Ascending aorta (tissue), 2 donors: ENCODE measurements around the gene NAV3. TPM values are rescaled to one million over a fixed set of nuclear protein-coding genes. Genes with fewer than 3 reads are reported as not detected.

Experiments
- DNase-seq, 2 donors: peaks; one replicate each; pipeline ENCODE4 v3.0.0-alpha.2; 2019; ENCODE audit warnings: low spot score in 2 of 2
- H3K27ac ChIP-seq, 2 donors: fragments of 200-600 bp; sonication (generic); one replicate each; pipeline ENCODE4 v1.5.1; 2016 to 2017; ENCODE audit warnings: mild to moderate bottlenecking in 1 of 2
- H3K27me3 ChIP-seq: fragments of 200-600 bp; sonication (generic); one replicate; pipeline ENCODE4 v1.5.1; 2017
- H3K36me3 ChIP-seq, 2 donors: fragments of 200-600 bp; sonication (generic); one replicate each; pipeline ENCODE4 v1.5.1; 2016
- H3K4me1 ChIP-seq, 2 donors: fragments of 200-600 bp; sonication (generic); one replicate each; pipeline ENCODE4 v1.5.1; 2016 to 2017; ENCODE audit warnings: mild to moderate bottlenecking in 1 of 2
- H3K4me3 ChIP-seq, 2 donors: fragments of 200-600 bp; sonication (generic); one replicate each; pipeline ENCODE4 v1.5.1; 2016 to 2017; ENCODE audit warnings: mild to moderate bottlenecking in 1 of 2
- H3K9me3 ChIP-seq, 2 donors: fragments of 200-600 bp; sonication (generic); one replicate each; pipeline ENCODE4 v1.5.1; 2016
- intact Hi-C: fragments of 100-400 bp; cut with DNase I; formaldehyde crosslinking; loops from one replicate; pipeline ENCODE4 v1.15.1; 2023
- total RNA-seq: library from RNA; depleted of rRNA; stranded (reverse); fragments of >200 nt; gene quantifications from one replicate; pipeline ENCODE4 v1.1.0, GENCODE V29; 2016
- TF ChIP-seq, protein P1 (sequence below), 3 experiments: fragments of 200-600 bp in 2 of 3; fragments of 450-650 bp in 1 of 3; sonication (generic) in 2 of 3; IDR thresholded peaks; one replicate each; pipeline ENCODE4 v1.5.1; 2016 to 2019; ENCODE audit warnings: antibody characterized with exemption in 3 of 3, mild to moderate bottlenecking in 1 of 3, moderate library complexity in 1 of 3

Gene NAV3
- total RNA-seq, 1 donor from 2014 or later = 9.7 TPM

DNA sequence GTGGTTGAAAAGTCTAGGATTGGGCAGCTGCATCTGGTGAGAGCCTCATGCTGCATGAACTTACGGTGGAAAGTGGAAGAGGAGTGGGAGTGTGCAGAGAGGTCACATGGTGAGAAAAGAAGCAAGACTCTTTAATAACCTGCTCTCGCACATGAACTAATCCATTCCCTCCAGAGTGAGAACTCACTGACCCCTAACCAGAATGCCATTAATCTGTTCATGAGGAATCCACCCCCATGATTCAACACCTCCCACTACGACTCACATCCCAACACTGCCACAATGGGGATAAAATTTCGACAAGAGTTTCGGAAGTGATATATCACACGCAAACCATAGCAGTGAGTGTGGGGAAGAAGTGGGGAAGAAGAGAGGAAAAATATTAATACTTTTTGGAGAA is 377.4 kb downstream of the NAV3 start:
- TF ChIP-seq, protein P1, sequence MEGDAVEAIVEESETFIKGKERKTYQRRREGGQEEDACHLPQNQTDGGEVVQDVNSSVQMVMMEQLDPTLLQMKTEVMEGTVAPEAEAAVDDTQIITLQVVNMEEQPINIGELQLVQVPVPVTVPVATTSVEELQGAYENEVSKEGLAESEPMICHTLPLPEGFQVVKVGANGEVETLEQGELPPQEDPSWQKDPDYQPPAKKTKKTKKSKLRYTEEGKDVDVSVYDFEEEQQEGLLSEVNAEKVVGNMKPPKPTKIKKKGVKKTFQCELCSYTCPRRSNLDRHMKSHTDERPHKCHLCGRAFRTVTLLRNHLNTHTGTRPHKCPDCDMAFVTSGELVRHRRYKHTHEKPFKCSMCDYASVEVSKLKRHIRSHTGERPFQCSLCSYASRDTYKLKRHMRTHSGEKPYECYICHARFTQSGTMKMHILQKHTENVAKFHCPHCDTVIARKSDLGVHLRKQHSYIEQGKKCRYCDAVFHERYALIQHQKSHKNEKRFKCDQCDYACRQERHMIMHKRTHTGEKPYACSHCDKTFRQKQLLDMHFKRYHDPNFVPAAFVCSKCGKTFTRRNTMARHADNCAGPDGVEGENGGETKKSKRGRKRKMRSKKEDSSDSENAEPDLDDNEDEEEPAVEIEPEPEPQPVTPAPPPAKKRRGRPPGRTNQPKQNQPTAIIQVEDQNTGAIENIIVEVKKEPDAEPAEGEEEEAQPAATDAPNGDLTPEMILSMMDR (IDR thresholded peaks at IDR 0.05) = no peak
- H3K4me1 ChIP-seq = no peaks in the 10 kb centered on the region
- intact Hi-C loops = no loop called here
- H3K27ac ChIP-seq = no peak overlapping the region
- no peak overlapping the region for H3K4me3 ChIP-seq
- no peak for DNase-seq
- no peaks in the 10 kb centered on the region for H3K27me3 ChIP-seq
- H3K9me3 ChIP-seq = no peaks in the 10 kb centered on the region
- no peaks in the 10 kb centered on the region for H3K36me3 ChIP-seq

DNA sequence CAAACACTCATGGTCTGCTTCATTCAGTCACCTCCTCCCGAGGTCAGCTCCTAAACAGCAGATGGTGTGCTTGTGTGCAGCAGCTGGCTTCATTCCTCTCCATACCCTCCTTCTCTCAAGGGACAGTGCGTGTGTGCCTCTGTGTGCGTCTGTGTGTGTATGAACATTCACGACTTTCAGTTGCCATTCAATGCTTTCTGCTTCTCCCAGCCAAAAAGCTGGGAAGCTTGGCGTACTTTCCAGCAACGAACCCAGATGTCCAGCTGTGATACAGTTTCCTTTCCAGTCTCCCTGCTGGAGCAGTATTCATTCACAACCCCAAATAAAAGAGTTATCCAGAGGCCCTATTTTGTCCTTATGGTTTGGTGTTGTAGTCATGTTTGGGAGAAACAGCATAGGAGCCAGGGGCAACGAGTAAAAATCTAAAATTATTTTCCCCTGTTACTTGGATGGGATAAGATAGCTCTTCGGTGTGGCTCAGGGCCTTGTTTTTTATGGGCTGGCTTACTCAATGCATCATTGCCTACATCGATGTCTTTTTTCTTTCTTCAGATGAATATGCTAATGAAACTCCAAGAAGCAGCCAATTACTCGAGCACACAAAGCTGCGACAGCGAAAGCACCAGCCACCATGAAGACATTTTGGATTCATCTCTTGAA is 379.3 kb downstream of the NAV3 start:
- TF ChIP-seq, protein P1 (IDR thresholded peaks at IDR 0.05) = no peak
- no peak for DNase-seq
- Histone ChIP-seq H3K27ac (no peak overlapping the region), H3K9me3 (no peaks in the 10 kb centered on the region), H3K4me1 (no peaks in the 10 kb centered on the region), H3K36me3 (no peaks in the 10 kb centered on the region), H3K4me3 (no peak overlapping the region), H3K27me3 (no peaks in the 10 kb centered on the region)
- intact Hi-C loops = no loop called here

DNA sequence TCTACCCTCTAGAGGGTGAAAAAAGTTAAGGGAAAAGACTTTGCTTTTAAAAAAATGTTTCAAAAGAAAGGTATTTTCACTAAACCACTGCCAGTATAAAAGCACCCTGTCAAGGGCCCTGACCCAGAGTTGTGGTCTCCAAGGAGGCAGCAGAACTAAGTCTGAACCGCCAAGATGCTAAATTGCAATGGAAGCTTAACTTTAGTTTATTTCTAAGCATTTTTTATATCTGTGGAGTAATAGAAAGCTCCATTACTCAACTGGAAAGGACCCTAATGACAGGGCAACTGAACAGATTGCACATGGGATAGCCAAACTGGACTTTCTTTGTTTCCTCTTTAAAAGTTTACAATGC is 379.8 kb downstream of the NAV3 start:
- no peak for DNase-seq
- no peaks in the 10 kb centered on the region for H3K36me3 ChIP-seq
- intact Hi-C loops = no loop called here
- H3K27ac ChIP-seq = no peak overlapping the region
- H3K9me3 ChIP-seq = no peaks in the 10 kb centered on the region
- TF ChIP-seq, protein P1 (IDR thresholded peaks at IDR 0.05) = no peak
- no peaks in the 10 kb centered on the region for H3K4me1 ChIP-seq
- H3K4me3 ChIP-seq = no peak overlapping the region
- H3K27me3 ChIP-seq = no peaks in the 10 kb centered on the region

DNA sequence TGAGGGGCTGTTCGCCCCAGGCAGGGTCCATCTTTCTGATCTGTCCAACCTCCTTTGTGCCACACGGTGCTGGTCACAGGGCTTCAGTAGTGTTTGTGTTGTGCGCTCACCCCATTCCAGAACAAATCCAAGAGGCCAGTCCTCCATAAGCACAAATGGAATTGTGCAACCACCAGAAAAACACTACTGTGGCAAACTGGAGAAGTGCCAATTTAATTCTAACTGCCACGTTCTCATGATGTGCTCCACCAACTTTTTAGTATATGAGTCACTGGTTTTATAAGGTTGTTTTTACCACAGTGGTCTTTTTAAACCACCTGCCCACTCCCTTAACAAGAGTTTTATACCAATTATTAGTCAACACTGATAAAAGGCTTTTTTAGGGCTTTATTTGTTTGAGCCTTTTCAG is 380.2 kb downstream of the NAV3 start:
- no peaks in the 10 kb centered on the region for H3K9me3 ChIP-seq
- intact Hi-C loops = no loop called here
- TF ChIP-seq, protein P1 (IDR thresholded peaks at IDR 0.05) = no peak
- no peaks in the 10 kb centered on the region for H3K27me3 ChIP-seq
- no peak for DNase-seq
- H3K27ac ChIP-seq = no peak overlapping the region
- H3K4me1 ChIP-seq = no peaks in the 10 kb centered on the region
- no peak overlapping the region for H3K4me3 ChIP-seq
- no peaks in the 10 kb centered on the region for H3K36me3 ChIP-seq

DNA sequence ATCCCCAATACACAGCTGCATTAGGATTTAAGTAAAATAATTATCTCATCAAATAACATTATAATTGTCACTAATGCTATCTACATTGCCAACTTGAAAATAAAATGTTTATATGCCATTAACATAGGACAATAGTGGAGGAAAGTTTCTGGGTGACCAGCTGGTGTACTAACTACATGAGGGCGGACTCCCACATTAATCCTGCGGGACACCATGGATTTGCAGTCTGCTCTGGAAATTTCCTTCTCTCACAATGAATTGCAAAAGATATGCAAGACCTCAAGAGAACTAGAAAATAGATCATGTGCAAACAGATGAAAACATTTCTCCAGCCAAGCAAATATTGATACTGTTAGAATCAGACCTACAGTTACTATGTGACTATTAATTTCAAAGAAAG is 390.1 kb downstream of the NAV3 start:
- TF ChIP-seq, protein P1 (IDR thresholded peaks at IDR 0.05) = no peak
- no peaks in the 10 kb centered on the region for H3K4me1 ChIP-seq
- H3K4me3 ChIP-seq = no peak overlapping the region
- H3K36me3 ChIP-seq = no peaks in the 10 kb centered on the region
- intact Hi-C loops = no loop called here
- no peak overlapping the region for H3K27ac ChIP-seq
- no peaks in the 10 kb centered on the region for H3K9me3 ChIP-seq
- DNase-seq = no peak
- H3K27me3 ChIP-seq = no peaks in the 10 kb centered on the region

DNA sequence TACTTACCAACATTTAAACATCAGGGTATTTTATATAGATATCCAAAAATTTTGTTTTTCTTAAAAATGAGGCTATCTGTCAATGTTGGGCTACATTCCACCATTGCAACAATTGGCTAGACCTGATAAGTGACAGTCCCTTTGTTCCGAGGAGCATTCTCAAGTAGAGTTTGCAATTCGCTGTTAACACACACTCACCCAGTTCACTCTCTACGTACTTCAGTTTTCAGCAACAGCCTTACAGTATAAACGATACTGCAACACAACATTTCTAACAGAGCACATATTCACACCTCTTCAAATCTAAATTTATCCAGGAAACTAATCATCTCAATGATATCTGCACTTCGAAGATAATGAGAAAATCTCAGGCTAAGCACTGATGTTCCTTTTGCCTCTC is 393.5 kb downstream of the NAV3 start:
- Histone ChIP-seq H3K4me3 (no peak overlapping the region), H3K4me1 (no peaks in the 10 kb centered on the region), H3K36me3 (no peaks in the 10 kb centered on the region), H3K9me3 (no peaks in the 10 kb centered on the region), H3K27ac (no peak overlapping the region), H3K27me3 (no peaks in the 10 kb centered on the region)
- intact Hi-C loops = no loop called here
- no peak for DNase-seq
- TF ChIP-seq, protein P1 (IDR thresholded peaks at IDR 0.05) = no peak
